PC-3 (cell line): Measurements from ENCODE around the gene NRG3. TPM values are rescaled to one million over a fixed set of nuclear protein-coding genes. Genes with fewer than 3 reads are reported as not detected.

ENCODE experiments used
- ATAC-seq: fragments of 200-7000 bp; cut with Tn5 transposase; 2 replicates; pipeline ENCODE4 v1.9.1; 2020; ENCODE audit warnings: mild to moderate bottlenecking, moderate library complexity
- BruUV-seq: library from RNA; stranded (reverse); fragments of 400-500 nt; replicated peaks from 2 replicates; lab custom pipeline; 2021; lab: Mats Ljungman, UMichigan
- CTCF ChIA-PET: fragments of 300-600 bp; sonication (Branson Sonifier 250); formaldehyde crosslinking; loops from one replicate; lab custom pipeline; 2022; ENCODE audit warnings: antibody characterized with exemption; lab: Charles Lee
- POLR2A ChIA-PET: fragments of 300-600 bp; sonication (Branson Sonifier 250); formaldehyde crosslinking; loops from one replicate; lab custom pipeline; 2022; ENCODE audit warnings: antibody characterized with exemption; ENCODE audit not compliant: unreplicated experiment; lab: Charles Lee
- DNase-seq: peaks from one replicate; pipeline ENCODE4 v3.0.0-alpha.2; 2015
- H2AFZ ChIP-seq: fragments of 300-600 bp; sonication (generic); 2 replicates; pipeline ENCODE4 v1.6.0; 2016; ENCODE audit warnings: antibody characterized with exemption, low read length
- H3F3A ChIP-seq: fragments of 300-600 bp; sonication (generic); one replicate; pipeline ENCODE4 v1.6.0; 2017; ENCODE audit warnings: antibody characterized with exemption, low read length, control low read depth, mild to moderate bottlenecking; ENCODE audit not compliant: unreplicated experiment
- H3K27ac ChIP-seq: fragments of 300-600 bp; sonication (generic); 2 replicates; pipeline ENCODE4 v1.5.1; 2016; ENCODE audit warnings: mild to moderate bottlenecking, low read length
- H3K27me3 ChIP-seq: fragments of 300-600 bp; sonication (generic); 2 replicates; pipeline ENCODE4 v1.6.1; 2016; ENCODE audit warnings: low read length, mixed read lengths
- H3K36me3 ChIP-seq: fragments of 300-600 bp; sonication (generic); 2 replicates; pipeline ENCODE4 v1.6.1; 2016; ENCODE audit warnings: low read depth, mixed run types, low read length, mixed read lengths
- H3K4me1 ChIP-seq: fragments of 300-600 bp; sonication (generic); 2 replicates; pipeline ENCODE4 v1.5.1; 2016; ENCODE audit warnings: low read length; ENCODE audit not compliant: insufficient read depth
- H3K4me2 ChIP-seq: fragments of 300-600 bp; sonication (generic); 2 replicates; pipeline ENCODE4 v1.6.0; 2016; ENCODE audit warnings: low read length
- H3K4me3 ChIP-seq: fragments of 300-600 bp; sonication (generic); 2 replicates; pipeline ENCODE4 v1.5.1; 2016; ENCODE audit warnings: mild to moderate bottlenecking, low read length, mixed read lengths
- H3K79me2 ChIP-seq: fragments of 300-600 bp; sonication (generic); 2 replicates; pipeline ENCODE4 v1.6.1; 2017; ENCODE audit warnings: low read length, mixed read lengths
- H3K9ac ChIP-seq: fragments of 300-600 bp; sonication (generic); 2 replicates; pipeline ENCODE4 v1.6.0; 2016; ENCODE audit warnings: mild to moderate bottlenecking, low read length
- H3K9me2 ChIP-seq: fragments of 300-600 bp; sonication (generic); replicated peaks from 2 replicates; pipeline ENCODE4 v1.6.1; 2016; ENCODE audit warnings: mixed run types, low read length, mixed read lengths
- H3K9me3 ChIP-seq: fragments of 300-600 bp; sonication (generic); 2 replicates; pipeline ENCODE4 v1.6.1; 2016; ENCODE audit warnings: low read length, mixed read lengths
- H4K20me1 ChIP-seq: fragments of 300-600 bp; sonication (generic); 2 replicates; pipeline ENCODE4 v1.6.1; 2016; ENCODE audit warnings: low read length, mixed read lengths
- CTCF ChIP-seq: fragments of 300-600 bp; sonication (generic); conservative IDR thresholded peaks from 2 replicates; pipeline ENCODE4 v1.5.1; 2017; ENCODE audit warnings: antibody characterized with exemption, low read depth, mild to moderate bottlenecking, low read length
- EZH2 ChIP-seq: fragments of 300-600 bp; sonication (generic); IDR thresholded peaks from one replicate; pipeline ENCODE4 v1.6.1; 2017; ENCODE audit warnings: antibody characterized with exemption, mild to moderate bottlenecking, low read length; ENCODE audit not compliant: unreplicated experiment
- EZH2phosphoT487 ChIP-seq: fragments of 300-600 bp; sonication (generic); IDR thresholded peaks from 2 replicates; pipeline ENCODE4 v1.6.1; 2018; ENCODE audit warnings: mild to moderate bottlenecking, antibody characterized with exemption, low read length, borderline replicate concordance
- intact Hi-C: fragments of 100-400 bp; cut with micrococcal nuclease; formaldehyde crosslinking; loops from 2 replicates; pipeline ENCODE4 v1.9.0; 2023
- total RNA-seq: library from RNA; depleted of rRNA; stranded (reverse); fragments of >200 nt; gene quantifications from 2 replicates; pipeline ENCODE4 v1.2.3, GENCODE V29; 2014

The NRG3 gene
- total RNA-seq, 1 experiment from 2014 or later, result not detected

- POLR2A ChIA-PET, result no interaction called here
- no TSS peak for BruUV-seq
- ATAC-seq, result no peak
Measured at GRCh38 chr10:82256275-82256674, 381.3 kb downstream of the NRG3 start.

GRCh38 chr10:82266438-82266837 lies 391.4 kb downstream of the NRG3 start:
- Histone ChIP-seq H3K4me1 (no peaks in the 10 kb centered on the region), H3K9me3 (no peaks in the 10 kb centered on the region), H3K27ac (no peak overlapping the region), H3F3A (no peaks in the 10 kb centered on the region), H3K79me2 (no peaks in the 10 kb centered on the region), H3K9me2 (no peaks in the 10 kb centered on the region), H3K4me2 (no peak overlapping the region), H3K4me3 (no peak overlapping the region), H3K9ac (no peak overlapping the region), H3K36me3 (no peaks in the 10 kb centered on the region), H2AFZ (no peak overlapping the region), H4K20me1 (no peaks in the 10 kb centered on the region), H3K27me3 (no peaks in the 10 kb centered on the region)
- DNase-seq (no peak), ATAC-seq (no peak)
- no TSS peak for BruUV-seq
- ChIA-PET CTCF (no interaction called here), POLR2A (no interaction called here)
- TF ChIP-seq CTCF (no peak), EZH2 (no peak), EZH2phosphoT487 (no peak)
- intact Hi-C loops, result no loop called here

More at GRCh38 chr10:82256275-82256674, 381.3 kb downstream of the NRG3 start:
- Histone ChIP-seq H3K79me2 (no peaks in the 10 kb centered on the region), H3K4me3 (no peak overlapping the region), H3K4me1 (no peaks in the 10 kb centered on the region), H3K27ac (no peak overlapping the region), H3K9me3 (no peaks in the 10 kb centered on the region), H3K27me3 (no peaks in the 10 kb centered on the region), H3K4me2 (no peak overlapping the region), H4K20me1 (no peaks in the 10 kb centered on the region), H3K36me3 (no peaks in the 10 kb centered on the region), H3K9me2 (no peaks in the 10 kb centered on the region), H3K9ac (no peak overlapping the region), H3F3A (no peaks in the 10 kb centered on the region), H2AFZ (no peak overlapping the region)
- CTCF ChIA-PET, result no interaction called here
- TF ChIP-seq CTCF (no peak), EZH2 (no peak), EZH2phosphoT487 (no peak)
- DNase-seq, result no peak
- intact Hi-C loops, result no loop called here

GRCh38 chr10:82267014-82267413 lies 392.0 kb downstream of the NRG3 start:
- Histone ChIP-seq H3K27ac (no peak overlapping the region), H3K4me2 (no peak overlapping the region), H3K4me1 (no peaks in the 10 kb centered on the region), H3K9me3 (no peaks in the 10 kb centered on the region), H2AFZ (no peak overlapping the region), H3K4me3 (no peak overlapping the region), H3K9ac (no peak overlapping the region), H3F3A (no peaks in the 10 kb centered on the region), H3K79me2 (no peaks in the 10 kb centered on the region), H3K9me2 (no peaks in the 10 kb centered on the region), H4K20me1 (no peaks in the 10 kb centered on the region), H3K27me3 (no peaks in the 10 kb centered on the region), H3K36me3 (no peaks in the 10 kb centered on the region)
- ATAC-seq, result no peak
- CTCF ChIA-PET, result no interaction called here
- DNase-seq, result no peak
- POLR2A ChIA-PET, result no interaction called here
- BruUV-seq, result no TSS peak
- intact Hi-C loops, result no loop called here
- TF ChIP-seq EZH2phosphoT487 (no peak), CTCF (no peak), EZH2 (no peak)
